GM18511 (cell line): Measurements from ENCODE around the gene SSBP3.
"Not testable (repeated sequence)": the region's sequence is repeated elsewhere in the genome, so short reads cannot be mapped to it uniquely, and the experiment has no call there.

Experiments used
- ATAC-seq: cut with Tn5 transposase; IDR thresholded peaks from one replicate; pipeline ENCODE4 v1.9.1; 2021; ENCODE audit warnings: mild to moderate bottlenecking, moderate library complexity; ENCODE audit not compliant: unreplicated experiment

The SSBP3 gene

GRCh38 chr1:54353959-54354358, 52.2 kb downstream of the SSBP3 start:
- no peak for ATAC-seq

DNA sequence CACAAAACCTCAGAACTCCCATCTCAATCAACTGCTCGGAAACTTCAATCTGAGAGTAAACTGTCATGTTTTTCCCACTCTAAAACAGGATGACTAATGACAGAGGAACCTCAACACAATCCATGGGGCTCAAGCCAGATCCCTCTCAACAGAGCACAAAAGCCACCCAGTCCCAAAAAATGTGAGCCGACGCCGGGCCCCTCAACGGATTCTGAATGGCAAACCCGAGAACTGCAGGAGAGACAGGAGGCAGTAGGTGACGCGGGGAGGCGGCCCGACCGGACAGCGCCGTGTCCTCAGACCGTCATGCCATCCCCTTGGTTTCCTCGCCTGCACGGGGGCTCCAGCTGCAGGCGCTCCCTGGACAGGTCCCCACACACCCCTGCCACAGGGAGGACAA, 53.4 kb downstream of the SSBP3 start:
- ATAC-seq, result no peak

GRCh38 chr1:54350360-54350759, 55.8 kb downstream of the SSBP3 start:
- ATAC-seq, result no peak

DNA sequence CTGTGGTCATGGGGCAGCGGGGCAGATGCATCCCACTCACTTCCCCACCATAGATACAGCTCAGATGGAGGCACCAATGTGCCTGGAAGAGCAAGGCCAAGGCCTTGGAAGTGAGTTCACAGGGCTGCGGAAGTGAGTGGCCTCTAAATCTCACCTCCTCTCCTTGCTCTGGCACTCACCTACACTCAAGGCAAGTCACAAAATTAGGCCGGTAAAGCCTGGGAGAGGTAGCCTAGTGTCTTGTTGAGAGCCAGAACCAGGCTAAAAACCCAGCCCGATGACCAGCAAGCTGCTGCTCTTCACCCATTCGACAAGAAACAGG, 57.5 kb downstream of the SSBP3 start:
- ATAC-seq, result no peak

- ATAC-seq, result no peak
These were observed 58.1 kb downstream of the SSBP3 start for GRCh38 chr1:54347955-54348699.

- ATAC-seq, result no peak
These were observed 58.8 kb downstream of the SSBP3 start for GRCh38 chr1:54347261-54347954.

DNA sequence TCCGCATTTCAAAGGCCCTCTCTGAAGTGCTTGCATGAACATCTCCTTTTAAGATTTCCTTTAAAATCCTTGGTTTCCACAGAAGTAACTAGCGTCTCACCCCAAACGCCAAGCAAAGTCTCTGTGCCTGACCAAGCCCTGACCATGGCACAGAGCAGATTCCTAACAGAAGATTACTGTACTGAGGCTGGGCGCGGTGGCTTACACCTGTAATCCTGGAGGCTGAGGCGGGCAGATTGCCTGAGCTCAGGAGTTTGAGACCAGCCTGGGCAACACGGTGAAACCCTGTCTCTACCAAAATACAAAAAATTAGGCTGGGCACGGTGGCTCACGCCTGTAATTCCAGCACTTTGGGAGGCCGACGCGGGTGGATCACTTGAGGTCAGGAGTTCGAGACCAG, 60.6 kb downstream of the SSBP3 start:
- not testable (repeated sequence) for ATAC-seq

DNA sequence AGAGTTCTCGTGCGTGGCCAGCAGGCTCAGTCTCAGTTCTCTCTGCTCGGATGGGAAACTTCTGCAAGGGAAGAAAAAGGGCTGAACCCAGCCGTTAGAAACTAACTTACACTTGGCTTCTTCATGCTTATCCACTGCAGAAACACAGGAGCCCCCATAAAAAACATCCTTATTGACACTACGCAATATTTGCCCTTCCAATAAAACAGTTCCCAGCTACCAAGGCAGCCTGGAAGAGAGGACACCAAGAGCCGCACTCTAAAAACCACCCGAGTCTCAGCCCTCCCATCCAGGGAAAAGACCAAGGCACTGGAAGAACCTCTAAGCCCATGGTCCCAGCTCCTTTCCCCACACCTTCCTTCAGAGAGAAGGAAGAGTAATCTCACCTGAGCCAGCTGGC, 61.1 kb downstream of the SSBP3 start:
- ATAC-seq, result no peak

- no peak for ATAC-seq
These were observed 63.2 kb downstream of the SSBP3 start for GRCh38 chr1:54342742-54343687.

GRCh38 chr1:54342288-54342687, 63.9 kb downstream of the SSBP3 start:
- ATAC-seq, result no peak

DNA sequence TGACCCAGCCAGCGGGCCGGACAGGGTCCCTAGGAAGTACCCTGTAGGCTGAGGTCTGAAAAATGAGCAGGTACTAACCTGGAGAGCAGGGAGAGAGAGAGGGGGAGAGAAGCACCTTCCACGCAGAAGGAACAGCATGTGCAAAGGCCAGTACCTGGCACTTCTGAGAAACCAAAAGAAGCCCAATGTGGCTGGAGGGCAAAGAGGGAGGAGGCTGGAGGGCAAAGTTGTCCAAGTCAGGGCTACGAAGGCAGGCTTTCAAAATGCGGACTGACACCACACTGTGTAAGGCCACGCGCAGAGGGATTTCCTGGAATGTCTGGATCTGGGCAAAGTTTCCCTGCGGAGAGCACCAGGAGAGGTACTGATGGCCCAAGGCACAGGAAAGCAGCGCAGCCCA, 64.4 kb downstream of the SSBP3 start:
- no peak for ATAC-seq

DNA sequence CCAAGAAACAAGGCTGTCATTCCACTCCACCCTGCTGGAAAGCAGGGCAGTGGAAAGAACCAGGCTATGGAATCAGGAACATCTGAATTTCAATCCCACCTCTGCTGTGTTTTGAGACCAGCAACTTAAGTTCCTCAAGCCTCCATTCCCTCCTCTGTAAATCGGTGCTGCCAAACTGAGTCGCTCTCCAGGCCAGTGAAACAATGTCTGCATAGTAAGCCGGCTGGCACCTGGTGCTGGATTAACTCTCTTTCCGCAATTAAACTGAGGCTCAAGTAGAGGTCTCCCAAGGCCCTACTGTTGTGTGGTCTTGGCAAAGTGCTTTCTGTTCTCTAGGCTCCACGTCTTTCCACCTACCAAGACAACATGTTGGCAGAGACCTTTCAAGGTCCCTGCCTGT, 65.3 kb downstream of the SSBP3 start:
- no peak for ATAC-seq

GRCh38 chr1:54340434-54340833, 65.8 kb downstream of the SSBP3 start:
- ATAC-seq, result no peak

DNA sequence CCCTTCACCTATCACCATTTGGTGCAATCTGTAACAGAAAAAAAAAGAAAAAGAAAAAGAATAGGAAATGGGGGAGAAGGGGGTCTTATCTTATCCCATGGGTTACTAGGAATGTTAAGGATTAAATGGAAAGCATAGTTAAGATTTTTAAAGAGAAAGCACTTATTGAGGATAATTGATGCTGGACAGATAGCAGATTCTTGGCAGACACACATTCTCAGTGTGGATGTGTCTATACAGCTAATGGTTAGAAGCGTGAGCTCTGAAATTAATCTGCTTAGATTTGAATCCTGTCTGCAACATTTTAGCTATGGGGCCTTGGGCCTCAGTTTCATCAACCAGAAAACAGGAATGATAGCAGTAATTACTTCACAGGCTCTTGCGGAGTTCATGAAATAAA, 67.1 kb downstream of the SSBP3 start:
- no peak for ATAC-seq

- no peak for ATAC-seq
These were observed 67.7 kb downstream of the SSBP3 start for GRCh38 chr1:54338464-54338863.

DNA sequence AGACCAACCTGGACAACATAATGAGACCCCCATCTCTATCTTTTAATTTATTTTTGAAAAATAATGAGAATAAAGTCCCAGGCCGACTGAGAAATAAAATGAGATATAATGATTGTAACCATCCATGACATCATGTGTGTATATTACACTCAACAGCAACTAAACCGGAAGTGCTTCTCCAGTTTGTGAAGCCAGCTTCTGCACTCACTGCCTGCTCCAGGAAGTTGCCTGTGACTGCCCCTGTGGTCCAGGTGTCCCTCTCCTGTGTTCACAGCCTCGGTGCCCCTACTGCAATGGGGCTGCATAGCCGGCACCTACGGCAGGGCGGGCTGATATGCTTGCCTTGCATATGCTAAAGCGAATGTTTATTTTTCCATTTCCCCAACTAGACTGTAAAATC, 68.3 kb downstream of the SSBP3 start:
- no peak for ATAC-seq

DNA sequence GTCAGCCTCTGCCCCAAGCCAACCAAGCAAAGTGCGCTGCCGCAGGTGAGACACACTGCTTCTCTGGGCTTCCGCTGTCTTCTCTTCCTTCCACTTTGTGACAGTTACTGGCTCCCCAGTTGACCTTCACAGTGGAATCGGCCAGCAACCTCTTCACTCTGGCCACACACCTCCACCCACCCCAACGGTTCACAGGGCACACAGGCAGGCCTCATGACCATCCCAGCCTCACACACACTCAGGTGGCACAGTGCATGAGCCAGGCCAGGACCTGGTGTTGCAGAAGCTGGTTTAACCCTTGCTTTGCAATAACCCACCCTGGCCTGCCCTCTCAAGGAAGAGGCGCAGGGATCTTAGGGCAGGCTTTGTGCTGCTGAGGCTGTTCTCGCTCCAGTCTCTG, 69.2 kb downstream of the SSBP3 start:
- no peak for ATAC-seq

DNA sequence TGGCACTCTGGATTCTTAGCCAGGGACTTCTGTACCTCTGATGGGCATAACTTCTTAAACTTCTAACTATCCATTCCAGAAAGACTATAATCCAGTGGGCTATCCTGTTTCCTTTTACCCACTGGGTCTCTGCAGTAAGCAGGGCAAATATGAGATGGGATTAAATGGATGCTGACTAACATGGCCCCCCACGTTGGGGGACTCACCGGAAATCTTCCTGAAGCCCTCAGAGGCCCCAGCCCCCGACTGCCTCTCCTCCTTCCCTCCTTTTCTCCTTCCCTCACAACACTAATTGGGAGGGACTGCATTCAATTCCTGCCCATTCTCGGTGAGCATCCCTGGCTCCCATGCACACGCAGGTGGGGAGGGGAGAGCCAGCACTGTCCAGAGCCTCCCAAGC, 70.1 kb downstream of the SSBP3 start:
- no peak for ATAC-seq

DNA sequence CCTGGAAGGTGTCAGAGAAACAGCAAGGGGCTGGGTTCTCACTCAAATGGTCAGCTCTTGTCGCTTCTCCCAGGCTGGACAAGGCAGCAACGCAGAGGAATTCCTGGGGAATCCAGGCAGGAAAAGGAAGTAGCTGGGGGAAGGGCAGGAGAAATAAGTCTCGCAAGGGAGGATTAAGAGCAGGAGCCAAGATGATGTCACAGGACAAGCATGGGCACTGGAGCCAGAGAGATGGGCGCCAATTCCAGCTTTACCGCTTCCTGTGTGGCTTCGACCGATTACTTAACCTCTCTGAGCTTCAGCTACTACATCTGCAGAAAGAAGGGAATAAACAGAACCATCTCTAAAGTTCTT, 70.5 kb downstream of the SSBP3 start:
- ATAC-seq, result no peak

- no peak for ATAC-seq
These were observed 71.0 kb downstream of the SSBP3 start for GRCh38 chr1:54335011-54335754.
